CD14-positive monocyte (primary cell): ENCODE data around the gene STK32B. TPM values are rescaled to one million over a fixed set of nuclear protein-coding genes. Genes with fewer than 3 reads are reported as not detected.

Experiments
- DNase-seq, 3 donors: peaks; one replicate each; pipeline ENCODE4 v3.0.0-alpha.2; 2011 to 2022
- H2AFZ ChIP-seq: 2 replicates; pipeline ENCODE4 v1.6.0; 2012; ENCODE audit warnings: mild to moderate bottlenecking, low read depth, low read length, inconsistent platforms; ENCODE audit not compliant: insufficient read depth, poor library complexity, severe bottlenecking
- H3K27ac ChIP-seq, 2 donors: 1 replicate in 1 of 2; 2 replicates in 1 of 2; pipeline ENCODE4 v1.5.1; 2012 to 2013; ENCODE audit warnings: low read length in 2 of 2, control low read depth in 1 of 2, inconsistent platforms in 1 of 2, low read depth in 1 of 2, mild to moderate bottlenecking in 1 of 2
- H3K27me3 ChIP-seq, 2 donors: one replicate each; pipeline versions ENCODE4 v1.6.0 to v1.6.1; 2011 to 2013; ENCODE audit warnings: low read length in 2 of 2; ENCODE audit not compliant: control insufficient read depth in 2 of 2, insufficient read depth in 2 of 2
- H3K36me3 ChIP-seq, 2 donors: replicated peaks in 1 of 2; 1 replicate in 1 of 2; 2 replicates in 1 of 2; pipeline versions ENCODE4 v1.5.1 to v1.6.1; 2012 to 2013; ENCODE audit warnings: low read length in 2 of 2, control low read depth in 1 of 2, inconsistent platforms in 1 of 2, mild to moderate bottlenecking in 1 of 2; ENCODE audit not compliant: insufficient read depth in 2 of 2, control insufficient read depth in 1 of 2
- H3K4me1 ChIP-seq, 2 donors: 1 replicate in 1 of 2; 2 replicates in 1 of 2; pipeline versions ENCODE4 v1.5.1 to v1.6.1; 2012 to 2013; ENCODE audit warnings: low read length in 2 of 2, control low read depth in 1 of 2, inconsistent platforms in 1 of 2, mild to moderate bottlenecking in 1 of 2, moderate library complexity in 1 of 2; ENCODE audit not compliant: insufficient read depth in 2 of 2, control insufficient read depth in 1 of 2
- H3K4me2 ChIP-seq: replicated peaks from 2 replicates; pipeline ENCODE3; 2012; ENCODE audit warnings: low read length, moderate library complexity, mild to moderate bottlenecking; ENCODE audit not compliant: poor library complexity, severe bottlenecking; ENCODE audit errors: extremely low read depth
- H3K4me3 ChIP-seq, 3 experiments: fragments of 200-600 bp in 1 of 3; sonication (generic) in 1 of 3; replicated peaks in 1 of 3; 1 replicate in 2 of 3; 2 replicates in 1 of 3; pipeline ENCODE4 v1.5.1; 2011 to 2013; ENCODE audit warnings: low read length in 3 of 3, mild to moderate bottlenecking in 3 of 3, control low read depth in 2 of 3, low read depth in 2 of 3, inconsistent platforms in 1 of 3, moderate library complexity in 1 of 3
- H3K79me2 ChIP-seq: 2 replicates; pipeline ENCODE4 v1.6.0; 2012; ENCODE audit warnings: mild to moderate bottlenecking, control low read depth, inconsistent platforms, low read length, moderate library complexity; ENCODE audit not compliant: insufficient read depth
- H3K9ac ChIP-seq: 2 replicates; pipeline ENCODE4 v1.6.0; 2017; ENCODE audit warnings: low read length, mild to moderate bottlenecking; ENCODE audit not compliant: insufficient read depth, poor library complexity, severe bottlenecking
- H3K9me3 ChIP-seq, 2 donors: replicated peaks in 1 of 2; 1 replicate in 1 of 2; 2 replicates in 1 of 2; pipeline versions ENCODE4 v1.5.1 to v1.6.1; 2012 to 2013; ENCODE audit warnings: low read length in 2 of 2, control low read depth in 1 of 2; ENCODE audit not compliant: control insufficient read depth in 1 of 2, insufficient read depth in 1 of 2
- H4K20me1 ChIP-seq: 2 replicates; pipeline ENCODE4 v1.6.0; 2012; ENCODE audit warnings: mild to moderate bottlenecking, low read length, control low read depth, moderate library complexity; ENCODE audit not compliant: insufficient read depth
- H3K27ac Mint-ChIP-seq, 7 donors: one replicate each; pipeline ENCODE4 v1.8.0; 2020; ENCODE audit warnings: mild to moderate bottlenecking in 7 of 7, mixed read lengths in 7 of 7, moderate library complexity in 6 of 7, inconsistent platforms in 2 of 7
- H3K27me3 Mint-ChIP-seq, 3 donors: one replicate each; pipeline ENCODE4 v1.8.0; 2021 to 2022; ENCODE audit warnings: low read depth in 3 of 3, mild to moderate bottlenecking in 3 of 3, mixed read lengths in 3 of 3, moderate library complexity in 3 of 3, inconsistent platforms in 1 of 3
- H3K36me3 Mint-ChIP-seq, 2 donors: one replicate each; pipeline ENCODE4 v1.8.0; 2020; ENCODE audit warnings: mixed read lengths in 2 of 2, inconsistent platforms in 1 of 2, mild to moderate bottlenecking in 1 of 2
- H3K4me1 Mint-ChIP-seq: one replicate; pipeline ENCODE4 v1.8.0; 2020; ENCODE audit warnings: mild to moderate bottlenecking, mixed read lengths
- H3K4me3 Mint-ChIP-seq, 2 donors: one replicate each; pipeline ENCODE4 v1.8.0; 2020; ENCODE audit warnings: mild to moderate bottlenecking in 2 of 2, mixed read lengths in 2 of 2, moderate library complexity in 1 of 2
- H3K9me3 Mint-ChIP-seq, 7 donors: one replicate each; pipeline ENCODE4 v1.8.0; 2020 to 2022; ENCODE audit warnings: mixed read lengths in 7 of 7, mild to moderate bottlenecking in 6 of 7, moderate library complexity in 6 of 7, inconsistent platforms in 2 of 7
- CTCF ChIP-seq: fragments of 200-600 bp; IDR thresholded peaks from one replicate; pipeline ENCODE4 v1.8.0; 2022; ENCODE audit warnings: antibody characterized with exemption, mild to moderate bottlenecking
- WGBS: methylation state at CpG from one replicate; pipeline ENCODE4 v1.1.5; 2013; ENCODE audit warnings: missing lambda C conversion rate; ENCODE audit not compliant: insufficient coverage; 5-methylcytosine and 5-hydroxymethylcytosine counted together
- intact Hi-C, 2 donors: fragments of 100-400 bp; cut with micrococcal nuclease; formaldehyde crosslinking; loops; one replicate each; pipeline versions ENCODE4 v1.15.0 to v1.15.1; 2023
- polyA plus RNA-seq, 3 donors: library from polyadenylated mRNA; depleted of rRNA in 1 of 3; unstranded in 2 of 3; stranded (reverse) in 1 of 3; fragments of 300-500 nt in 2 of 3; fragments of >200 nt in 1 of 3; fragmentation: Illumina TruSeq in 2 of 3; gene quantifications; 1 replicate in 2 of 3; 2 replicates in 1 of 3; pipeline ENCODE4 v1.2.3, GENCODE V29; 2012 to 2021

Gene STK32B
- polyA plus RNA-seq, 3 donors: 0.61 to 1.7 (median 0.75) TPM

DNA sequence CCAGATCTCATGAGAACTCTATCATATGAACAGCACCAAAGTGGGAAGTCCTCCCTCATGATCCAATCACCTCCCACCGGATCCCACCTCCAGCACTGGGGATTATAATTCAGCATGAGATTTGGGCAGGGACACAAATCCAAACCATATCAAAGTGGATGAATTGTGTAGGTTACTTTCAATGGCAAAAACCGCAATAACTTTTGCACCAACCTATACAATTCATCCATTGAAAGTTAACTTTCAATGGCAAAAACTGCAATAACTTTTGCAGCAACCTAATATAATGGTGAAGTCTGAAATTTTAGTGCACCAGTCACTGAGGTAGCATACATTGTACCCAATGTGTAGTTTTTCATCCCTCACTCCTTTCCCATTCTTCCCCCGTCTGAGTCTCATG is 16.6 kb downstream of the STK32B start:
- H3K79me2 ChIP-seq: no peaks in the 10 kb centered on the region
- H4K20me1 ChIP-seq: no peaks in the 10 kb centered on the region
- H2AFZ ChIP-seq: no peak overlapping the region
- no peaks in the 10 kb centered on the region for H3K4me1 ChIP-seq
- intact Hi-C loops: no loop called here
- H3K27ac ChIP-seq: no peak overlapping the region
- Mint-ChIP-seq H3K27me3 (peaks cover 0 to 1% (median 0%) of the 10 kb centered on the region in 3 donors), H3K36me3 (peaks cover 0 to 8% of the 10 kb centered on the region in 2 donors), H3K9me3 (peaks cover 8 to 23% (median 11%) of the 10 kb centered on the region in 7 donors), H3K4me1 (no peaks in the 10 kb centered on the region), H3K27ac (no peak overlapping the region), H3K4me3 (no peak overlapping the region)
- H3K36me3 ChIP-seq: no peaks in the 10 kb centered on the region
- H3K9me3 ChIP-seq: peaks cover 0 to 19% of the 10 kb centered on the region in 2 donors
- no peak overlapping the region for H3K4me2 ChIP-seq
- H3K9ac ChIP-seq: no peak overlapping the region
- no peak overlapping the region for H3K4me3 ChIP-seq
- H3K27me3 ChIP-seq: no peaks in the 10 kb centered on the region
- TF ChIP-seq CTCF: no peak
- 100% methylated on average over 1 of the region's 3 CpGs for WGBS
- DNase-seq: no peak

DNA sequence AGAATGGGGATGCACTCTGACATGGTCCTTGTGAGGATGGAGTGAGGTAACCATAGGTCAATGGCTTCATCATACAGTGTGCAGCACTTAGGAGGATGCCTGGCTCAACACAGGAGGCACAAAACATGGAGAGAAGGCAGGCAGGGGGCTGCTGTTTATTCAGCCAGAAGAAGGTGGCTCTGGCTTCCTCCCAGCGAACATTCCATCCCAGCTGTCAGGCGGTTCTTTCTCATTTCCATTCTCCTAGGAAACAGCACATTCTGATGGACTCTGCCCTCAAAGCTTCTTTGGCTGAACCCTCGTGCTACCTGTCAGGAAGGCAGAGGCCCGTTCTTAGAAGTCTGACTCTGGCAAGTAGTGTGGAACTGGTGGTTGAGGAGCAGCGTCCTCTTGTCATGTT is 18.6 kb downstream of the STK32B start:
- peaks cover 0 to 8% of the 10 kb centered on the region in 2 donors for H3K36me3 Mint-ChIP-seq

More for the DNA sequence above, 18.6 kb downstream of the STK32B start:
- Mint-ChIP-seq H3K4me1 (no peaks in the 10 kb centered on the region), H3K4me3 (no peak overlapping the region), H3K27me3 (peaks cover 0 to 1% (median 0%) of the 10 kb centered on the region in 3 donors), H3K27ac (no peak overlapping the region), H3K9me3 (peaks cover 11 to 23% (median 13%) of the 10 kb centered on the region in 7 donors)
- TF ChIP-seq CTCF: no peak
- 100% methylated on average over 5 of the region's 5 CpGs for WGBS
- no peak for DNase-seq
- no peak overlapping the region for H3K9ac ChIP-seq
- H3K4me3 ChIP-seq: no peak overlapping the region
- intact Hi-C loops: no loop called here
- no peaks in the 10 kb centered on the region for H4K20me1 ChIP-seq
- H3K4me2 ChIP-seq: no peak overlapping the region
- no peaks in the 10 kb centered on the region for H3K4me1 ChIP-seq
- no peak overlapping the region for H3K27ac ChIP-seq
- H3K27me3 ChIP-seq: no peaks in the 10 kb centered on the region
- H3K36me3 ChIP-seq: no peaks in the 10 kb centered on the region
- H3K79me2 ChIP-seq: no peaks in the 10 kb centered on the region
- H2AFZ ChIP-seq: no peak overlapping the region
- H3K9me3 ChIP-seq: peaks cover 0 to 19% of the 10 kb centered on the region in 2 donors
